Retinal pigment epithelial cell (primary cell): ENCODE results near the gene SLC41A2.

Experiments
- DNase-seq: peaks from one replicate; pipeline ENCODE4 v3.0.0-alpha.2; 2010; ENCODE audit warnings: low read depth
- H3K4me3 ChIP-seq: 2 replicates; pipeline ENCODE4 v1.5.1; 2011; ENCODE audit warnings: mild to moderate bottlenecking, low read length, control low read depth, moderate library complexity
- TF ChIP-seq, protein P1 (sequence below): conservative IDR thresholded peaks from 2 replicates; pipeline ENCODE4 v1.5.1; 2011; ENCODE audit warnings: low read depth, low read length, control low read depth, inconsistent platforms

Gene SLC41A2

DNA sequence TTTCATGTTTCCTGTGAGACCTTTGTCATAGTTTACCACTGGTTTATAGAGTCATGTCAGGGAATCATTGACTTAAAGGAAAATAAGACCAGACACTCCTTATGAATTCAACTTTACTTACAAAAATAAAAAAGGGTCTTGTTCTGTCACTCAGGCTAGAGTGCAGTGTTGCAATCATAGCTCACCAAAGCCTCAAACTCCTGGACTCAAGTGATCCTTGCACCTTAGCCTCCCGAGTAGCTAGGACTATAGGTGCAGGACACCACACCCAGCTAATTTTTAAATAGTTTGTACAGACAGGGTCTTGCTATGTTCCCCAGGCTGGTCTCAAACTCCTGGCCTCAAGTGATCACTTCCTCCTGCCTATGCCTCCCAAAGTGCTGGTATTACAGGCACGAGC lies 19.0 kb downstream of the SLC41A2 start:
- no peak for DNase-seq
- no peak overlapping the region for H3K4me3 ChIP-seq
- TF ChIP-seq, protein P1, sequence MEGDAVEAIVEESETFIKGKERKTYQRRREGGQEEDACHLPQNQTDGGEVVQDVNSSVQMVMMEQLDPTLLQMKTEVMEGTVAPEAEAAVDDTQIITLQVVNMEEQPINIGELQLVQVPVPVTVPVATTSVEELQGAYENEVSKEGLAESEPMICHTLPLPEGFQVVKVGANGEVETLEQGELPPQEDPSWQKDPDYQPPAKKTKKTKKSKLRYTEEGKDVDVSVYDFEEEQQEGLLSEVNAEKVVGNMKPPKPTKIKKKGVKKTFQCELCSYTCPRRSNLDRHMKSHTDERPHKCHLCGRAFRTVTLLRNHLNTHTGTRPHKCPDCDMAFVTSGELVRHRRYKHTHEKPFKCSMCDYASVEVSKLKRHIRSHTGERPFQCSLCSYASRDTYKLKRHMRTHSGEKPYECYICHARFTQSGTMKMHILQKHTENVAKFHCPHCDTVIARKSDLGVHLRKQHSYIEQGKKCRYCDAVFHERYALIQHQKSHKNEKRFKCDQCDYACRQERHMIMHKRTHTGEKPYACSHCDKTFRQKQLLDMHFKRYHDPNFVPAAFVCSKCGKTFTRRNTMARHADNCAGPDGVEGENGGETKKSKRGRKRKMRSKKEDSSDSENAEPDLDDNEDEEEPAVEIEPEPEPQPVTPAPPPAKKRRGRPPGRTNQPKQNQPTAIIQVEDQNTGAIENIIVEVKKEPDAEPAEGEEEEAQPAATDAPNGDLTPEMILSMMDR = no peak

DNA sequence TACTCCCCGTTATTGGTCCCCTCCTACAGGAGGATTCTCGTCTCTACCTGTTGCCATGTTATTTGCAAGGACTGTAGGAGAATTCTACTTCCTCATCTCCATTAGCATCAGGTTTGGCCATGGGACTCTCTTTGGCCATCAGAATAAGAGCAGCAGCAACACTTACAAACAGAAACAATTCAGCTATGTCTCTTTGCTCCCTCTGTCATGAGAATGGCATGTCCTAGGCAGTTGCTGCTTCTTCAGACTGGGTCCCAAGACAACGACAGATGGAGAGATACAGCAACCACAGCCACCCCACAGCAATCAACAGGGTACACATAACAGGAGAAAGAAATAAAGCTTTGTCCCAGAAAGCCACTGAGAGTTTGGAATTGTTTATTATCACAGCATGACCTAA lies 19.7 kb downstream of the SLC41A2 start:
- TF ChIP-seq, protein P1 = no peak
- DNase-seq = no peak
- no peak overlapping the region for H3K4me3 ChIP-seq

DNA sequence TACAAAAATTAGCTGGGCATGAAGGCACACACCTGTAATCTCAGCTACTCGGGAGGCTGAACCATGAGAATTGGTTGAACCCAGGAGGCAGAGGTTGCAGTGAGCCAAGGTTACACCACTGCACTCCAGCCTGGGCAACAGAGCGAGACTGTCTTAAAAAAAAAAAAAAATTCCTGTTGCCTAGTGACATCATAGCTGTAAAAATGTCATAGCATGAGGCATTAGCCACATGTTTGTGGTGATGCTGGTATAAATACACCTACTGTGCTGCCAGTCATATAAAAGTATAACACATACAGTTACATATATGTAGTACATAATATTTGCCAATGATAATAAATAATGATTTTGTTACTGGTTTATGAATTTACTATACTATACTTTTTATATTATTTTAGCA lies 22.2 kb downstream of the SLC41A2 start:
- DNase-seq = no peak

DNA sequence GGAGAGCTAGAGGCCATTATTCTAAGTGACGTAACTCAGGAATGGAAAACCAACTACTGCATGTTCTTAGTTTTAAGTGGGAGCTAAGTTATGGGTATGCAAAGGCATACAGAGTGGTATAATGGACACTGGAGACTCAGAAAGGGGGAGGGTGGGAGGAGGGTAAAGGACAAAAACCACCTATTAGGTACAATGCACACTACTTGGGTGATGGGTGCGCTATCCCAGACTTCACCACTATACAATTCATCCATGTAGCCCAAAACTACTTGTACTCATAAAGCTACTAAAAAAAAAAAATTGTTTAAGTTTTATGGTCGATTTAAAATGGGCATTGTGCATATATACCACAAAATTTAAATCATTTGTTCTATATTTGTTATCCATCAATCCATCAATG lies 24.3 kb downstream of the SLC41A2 start:
- H3K4me3 ChIP-seq = no peak overlapping the region
- no peak for DNase-seq
- TF ChIP-seq, protein P1 = no peak

More for the DNA sequence above, 22.2 kb downstream of the SLC41A2 start:
- H3K4me3 ChIP-seq = no peak overlapping the region
- TF ChIP-seq, protein P1 = no peak

DNA sequence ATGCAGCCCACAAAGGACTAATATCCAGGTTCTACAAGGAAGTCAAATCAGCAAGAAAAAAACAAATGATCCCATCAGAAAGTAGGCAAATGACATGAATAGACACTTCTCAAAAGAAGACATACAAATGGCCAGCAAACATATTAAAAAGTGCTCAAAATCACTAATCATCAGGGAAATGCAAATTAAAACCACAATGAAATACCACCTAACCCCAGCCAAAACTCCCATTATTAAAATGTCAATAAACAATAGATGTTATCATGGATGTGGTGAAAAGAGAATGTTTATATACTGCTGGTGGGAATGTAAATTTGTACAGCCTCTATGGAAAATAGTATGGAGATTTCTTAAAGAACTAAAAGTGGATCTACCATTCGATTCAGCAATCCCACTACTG lies 25.0 kb downstream of the SLC41A2 start:
- TF ChIP-seq, protein P1 = no peak
- H3K4me3 ChIP-seq = no peak overlapping the region
- DNase-seq = no peak

DNA sequence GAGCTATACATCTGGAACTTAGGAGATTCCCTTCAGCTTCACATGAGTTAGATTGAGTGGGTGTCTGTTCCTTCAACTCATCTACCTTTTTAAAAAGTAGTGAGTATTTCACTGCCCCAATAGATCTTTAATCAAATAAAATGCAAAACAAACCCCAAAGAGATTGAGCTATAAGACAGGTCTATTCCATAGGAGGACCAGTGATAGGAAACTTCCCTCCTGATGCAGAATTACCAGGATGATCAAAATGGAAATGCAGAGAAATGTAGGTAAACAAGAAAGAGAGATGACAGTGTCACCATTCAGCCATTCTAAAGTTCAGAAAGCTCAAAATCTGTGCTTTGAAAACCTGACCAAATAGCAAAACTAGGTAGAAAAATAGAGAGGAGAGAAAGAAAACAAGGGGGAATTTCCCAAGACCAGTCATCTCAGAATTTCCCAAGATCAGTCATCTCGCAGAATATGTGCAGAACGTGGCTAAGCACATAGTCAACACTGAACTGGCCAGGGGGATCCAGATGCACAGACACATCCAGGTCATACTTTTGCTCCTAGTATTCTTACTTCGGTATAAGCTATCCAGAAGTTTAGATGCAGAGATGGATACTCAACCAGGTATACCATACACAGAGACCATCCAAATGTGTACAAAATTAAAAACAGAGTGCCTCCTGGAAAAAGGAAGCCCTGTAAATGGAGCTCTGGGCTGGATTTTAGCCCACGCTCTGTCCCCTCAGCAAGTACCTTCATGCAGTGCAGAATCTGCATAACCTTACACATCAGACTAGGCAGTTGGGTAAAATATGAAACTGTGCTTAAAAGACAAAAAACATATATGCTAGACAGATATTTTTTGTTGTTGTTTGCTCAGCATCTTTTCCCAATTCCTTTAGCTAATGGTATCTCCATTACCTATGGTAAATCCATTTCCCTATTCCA lies 27.4 kb downstream of the SLC41A2 start:
- no peak overlapping the region for H3K4me3 ChIP-seq
- TF ChIP-seq, protein P1 = no peak
- no peak for DNase-seq

DNA sequence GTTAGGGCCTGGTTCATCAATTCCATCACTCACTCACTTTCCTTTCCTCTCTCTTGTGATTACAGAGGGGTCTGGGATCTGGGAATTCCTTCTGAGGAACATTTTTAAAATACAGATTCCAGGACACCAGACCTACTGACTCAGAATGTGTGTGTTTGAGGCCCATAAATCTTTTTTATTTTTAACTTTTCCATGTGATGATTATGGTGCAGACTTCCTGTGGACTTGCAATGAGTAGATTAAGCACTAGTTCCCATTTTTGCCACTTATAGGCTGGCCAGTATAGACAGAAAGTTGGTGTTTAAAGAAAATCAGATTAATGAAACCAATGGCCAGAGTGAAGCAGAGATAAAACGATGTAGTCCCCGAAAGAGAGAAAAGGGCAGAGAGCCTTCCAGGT lies 28.1 kb downstream of the SLC41A2 start:
- no peak for DNase-seq
- H3K4me3 ChIP-seq = no peak overlapping the region
- TF ChIP-seq, protein P1 = no peak
